HG03342 (cell line): ENCODE measurements around the gene MYH15.

ENCODE experiments used
- ATAC-seq: cut with Tn5 transposase; IDR thresholded peaks from one replicate; pipeline ENCODE4 v1.9.1; 2021; ENCODE audit warnings: mild to moderate bottlenecking, moderate library complexity; ENCODE audit not compliant: unreplicated experiment

Gene MYH15

DNA sequence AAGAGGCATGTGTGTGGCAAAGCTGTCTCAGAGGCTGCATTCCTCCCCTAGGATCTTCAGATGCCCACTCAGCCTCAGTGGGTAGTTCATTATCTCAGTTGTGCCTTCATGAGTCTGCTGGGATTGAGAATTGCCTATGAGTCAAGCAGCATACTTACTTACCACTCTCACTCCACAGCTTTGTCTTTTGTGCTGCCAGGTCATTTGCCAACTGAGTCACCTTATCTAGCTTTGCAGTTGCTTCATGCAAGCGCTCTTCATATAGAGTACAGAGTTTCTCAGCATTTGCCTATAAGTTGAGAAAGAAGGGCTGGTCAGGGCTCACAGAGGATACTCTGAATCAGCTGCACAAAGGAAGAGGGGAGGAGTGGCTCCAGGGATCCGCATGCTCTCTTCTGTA, 89.5 kb downstream of the MYH15 start:
- ATAC-seq: no peak

GRCh38 chr3:108416111-108416869, 94.1 kb downstream of the MYH15 start:
- ATAC-seq: no peak

GRCh38 chr3:108415661-108416060, 94.7 kb downstream of the MYH15 start:
- ATAC-seq: no peak

GRCh38 chr3:108414007-108414406, 96.4 kb downstream of the MYH15 start:
- ATAC-seq: no peak

DNA sequence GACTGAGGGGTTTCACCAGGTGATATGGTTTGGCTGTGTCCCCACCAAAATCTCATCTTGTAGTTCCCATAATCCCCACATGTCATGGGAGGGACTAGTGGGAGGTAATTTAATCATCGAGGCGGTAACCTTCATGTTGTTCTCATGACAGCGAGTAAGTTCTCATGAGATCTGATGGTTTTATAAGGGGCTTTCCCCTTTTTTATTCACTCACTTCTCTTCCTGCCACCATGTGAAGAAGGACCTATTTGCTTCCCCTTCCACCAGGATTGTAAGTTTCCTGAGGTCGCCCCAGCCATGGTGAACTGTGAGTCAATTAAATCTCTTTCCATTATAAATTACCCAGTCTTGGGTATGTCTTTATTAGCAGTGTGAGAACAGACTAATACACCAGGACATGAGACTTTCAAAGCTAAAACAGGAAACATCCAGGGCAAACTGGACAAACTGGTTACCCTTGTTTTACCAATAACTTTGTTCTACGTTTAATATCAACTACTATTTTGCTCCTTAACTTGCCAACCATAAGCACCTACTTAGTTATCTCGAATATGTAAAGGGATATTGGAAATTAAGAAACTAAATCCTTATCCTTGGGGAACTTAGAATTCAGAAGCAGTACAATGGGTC, 98.2 kb downstream of the MYH15 start:
- no peak for ATAC-seq

DNA sequence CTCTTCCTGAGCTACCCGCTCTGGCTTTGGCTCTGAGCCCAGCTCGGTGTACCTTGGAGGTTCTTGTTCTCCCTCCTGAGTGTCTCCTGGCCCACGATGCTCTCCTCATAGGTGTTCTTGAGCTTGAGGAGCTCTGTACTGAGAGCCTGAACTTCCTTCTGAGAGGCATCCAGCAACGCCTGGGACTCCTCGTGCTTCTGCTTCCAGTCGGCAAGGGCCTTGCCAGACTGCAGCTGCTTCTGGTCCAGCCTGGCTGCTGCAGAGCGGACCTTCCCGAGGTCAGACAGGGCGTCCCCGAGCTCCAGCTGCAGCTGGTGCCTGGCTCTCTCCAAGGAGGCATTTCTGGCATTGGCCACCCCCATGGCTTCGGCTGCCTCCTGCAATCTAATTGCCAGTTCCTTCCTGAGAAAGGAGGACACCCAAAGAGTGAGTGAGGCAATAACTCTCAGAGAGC, 99.8 kb downstream of the MYH15 start:
- ATAC-seq: no peak

DNA sequence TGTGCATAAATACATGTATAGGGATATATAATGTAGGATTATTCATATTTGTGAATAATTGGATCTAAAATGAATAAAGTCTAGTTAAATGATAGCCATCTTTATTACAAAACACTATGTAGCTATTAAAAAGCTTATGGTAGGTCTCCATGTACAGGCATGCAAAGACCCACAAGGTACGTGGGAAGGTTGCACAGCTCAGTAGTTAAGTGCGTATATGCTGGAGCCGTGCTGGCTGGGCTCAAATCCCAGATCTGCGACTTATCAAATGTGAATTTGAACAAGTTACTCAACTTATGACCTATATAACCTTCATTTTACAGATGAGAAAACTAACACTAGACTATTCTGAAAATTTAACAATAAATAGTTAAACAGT, 100.6 kb downstream of the MYH15 start:
- ATAC-seq: no peak

GRCh38 chr3:108408883-108409799, 101.3 kb downstream of the MYH15 start:
- ATAC-seq: no peak

DNA sequence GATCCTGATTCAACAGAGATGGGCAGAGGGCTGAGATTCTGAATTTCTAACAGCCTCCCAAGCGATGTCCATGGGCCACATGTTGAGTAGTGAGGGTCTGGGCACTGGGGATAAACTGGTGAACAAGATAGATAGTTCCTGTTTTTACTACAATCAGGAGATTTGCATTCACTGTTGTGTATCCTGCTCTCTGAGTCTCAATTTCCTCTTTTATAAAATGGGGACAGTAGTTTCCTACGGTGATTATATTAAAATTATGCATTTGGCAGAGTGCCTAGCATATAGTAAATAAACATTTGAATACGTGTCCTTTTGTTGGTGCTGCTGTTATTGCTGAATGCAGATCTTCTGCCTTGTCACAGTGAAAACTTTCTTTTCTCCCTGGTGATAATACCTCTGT, 102.5 kb downstream of the MYH15 start:
- ATAC-seq: no peak

DNA sequence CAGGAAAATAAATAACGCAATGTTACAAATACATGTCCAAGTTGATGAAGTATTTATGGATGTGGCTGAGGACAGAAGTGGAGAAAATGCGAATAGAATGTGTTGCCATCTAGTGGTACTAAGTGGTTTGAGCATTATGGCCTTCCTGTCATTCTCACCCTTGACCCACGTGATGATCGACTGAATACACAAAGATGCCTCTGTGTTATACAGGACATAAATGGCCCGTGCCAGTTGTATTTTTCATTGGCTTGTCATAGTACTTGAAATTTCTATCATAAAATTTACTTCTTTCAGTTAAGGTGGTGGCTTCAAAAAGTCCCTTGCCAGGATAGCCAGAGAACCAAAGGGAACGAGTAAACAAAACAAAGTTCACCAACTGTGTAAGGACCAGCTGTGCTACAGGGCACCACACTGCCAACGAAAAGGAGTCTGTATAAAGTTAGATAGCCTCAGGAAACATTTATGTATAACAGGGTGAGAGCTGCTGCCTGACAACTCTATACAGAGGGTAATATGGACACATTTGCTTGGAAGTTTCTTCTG, 103.7 kb downstream of the MYH15 start:
- peak; percentile 96 for ATAC-seq

- ATAC-seq: no peak
Observed at GRCh38 chr3:108406063-108406660, 104.2 kb downstream of the MYH15 start.

DNA sequence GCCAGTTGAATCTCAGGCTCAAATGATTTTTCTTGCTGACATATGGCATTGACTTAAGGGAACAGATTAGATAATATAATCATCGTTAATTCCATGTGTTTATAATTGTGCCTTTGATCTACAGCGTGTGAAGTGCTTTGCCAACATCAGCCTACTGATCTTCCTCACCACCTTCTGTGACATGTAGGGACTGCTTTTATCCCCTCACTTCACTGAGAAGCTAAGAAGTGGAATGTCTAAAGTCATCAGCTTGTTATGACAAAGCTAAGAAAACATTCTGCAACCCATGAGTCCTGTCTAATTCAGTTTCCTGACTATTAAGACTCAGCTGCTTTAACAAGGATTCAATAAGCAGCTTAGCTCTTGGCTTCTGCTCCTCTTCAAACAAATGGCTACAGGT, 106.0 kb downstream of the MYH15 start:
- ATAC-seq: no peak

GRCh38 chr3:108403686-108404345, 106.6 kb downstream of the MYH15 start:
- ATAC-seq: no peak

- ATAC-seq: no peak
Observed at GRCh38 chr3:108403198-108403597, 107.2 kb downstream of the MYH15 start.

DNA sequence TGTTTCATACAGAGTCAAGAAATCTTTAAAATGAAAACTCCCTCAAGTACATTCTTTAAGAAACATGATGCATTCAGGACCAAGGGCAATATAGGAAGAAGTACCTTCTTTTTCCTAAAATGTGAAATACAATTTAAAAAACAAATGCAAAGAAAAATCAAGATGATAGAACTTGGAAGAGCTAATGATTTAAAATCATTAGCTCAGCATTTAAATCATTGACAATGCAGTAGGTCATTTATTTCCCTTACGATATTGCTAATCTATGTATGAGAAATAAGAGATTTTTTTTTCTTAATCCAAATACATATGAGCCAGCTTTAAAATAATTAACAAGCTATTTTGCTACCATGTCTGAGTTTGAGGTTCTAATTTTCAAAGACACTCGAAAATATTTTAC, 108.6 kb downstream of the MYH15 start:
- no peak for ATAC-seq

DNA sequence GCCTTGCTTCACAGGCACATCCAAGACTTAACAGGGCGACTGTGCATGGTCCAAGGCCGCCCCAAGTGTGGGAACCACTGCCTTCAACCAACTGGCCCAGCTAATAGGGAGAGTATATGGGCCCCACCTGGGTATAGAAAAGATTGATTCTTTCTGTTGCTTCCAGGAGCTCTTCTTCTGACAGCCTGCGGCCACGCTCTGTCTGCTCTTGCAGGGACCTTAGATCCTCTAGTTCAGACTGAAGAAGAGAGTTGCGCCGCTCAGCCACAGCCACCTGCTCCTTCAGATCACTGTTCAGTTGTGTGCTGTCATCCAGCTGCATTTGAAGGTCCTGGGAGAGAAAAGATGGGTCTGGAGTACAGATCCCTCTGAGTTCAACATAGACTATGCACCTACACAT, 111.9 kb downstream of the MYH15 start:
- no peak for ATAC-seq

DNA sequence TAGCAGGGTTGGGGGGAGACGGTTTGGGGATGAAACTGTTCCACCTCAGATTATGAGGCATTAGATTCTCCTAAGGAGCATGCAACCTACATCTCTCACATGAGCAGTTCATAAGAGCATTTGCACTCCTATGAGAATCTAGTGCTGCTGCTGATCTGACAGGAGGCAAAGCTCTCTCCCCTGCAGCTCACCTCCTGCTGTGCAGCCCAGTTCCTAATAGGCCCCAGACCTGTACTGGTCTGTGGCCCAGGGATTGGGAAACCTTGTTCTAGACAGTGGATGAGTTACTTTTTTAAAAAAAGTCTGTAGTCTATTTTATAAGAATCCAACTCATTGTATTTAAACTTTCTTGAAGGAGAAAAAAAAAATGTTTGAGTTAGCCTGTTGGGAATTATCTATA, 114.1 kb downstream of the MYH15 start:
- no peak for ATAC-seq

- ATAC-seq: no peak
Observed at GRCh38 chr3:108394563-108394962, 115.8 kb downstream of the MYH15 start.

DNA sequence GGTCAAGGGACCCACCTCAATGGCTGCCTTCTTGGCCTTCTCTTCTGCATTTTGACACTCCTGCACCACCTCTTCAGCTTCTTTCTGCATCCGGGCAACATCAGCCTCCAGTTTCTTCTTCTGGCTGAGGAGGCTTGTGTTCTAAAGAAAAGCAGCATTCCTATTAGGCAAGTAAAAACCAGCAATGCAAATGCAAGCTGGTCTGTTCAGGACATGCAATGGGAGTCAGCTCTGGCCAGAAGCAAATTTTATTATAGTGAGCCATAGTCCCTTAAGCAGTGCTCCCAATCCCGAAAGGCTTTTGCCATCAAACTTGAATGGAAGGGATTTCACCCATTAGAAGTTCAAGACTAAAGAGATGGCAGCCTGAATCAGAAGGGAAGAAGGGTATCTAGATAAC, 116.4 kb downstream of the MYH15 start:
- ATAC-seq: no peak

DNA sequence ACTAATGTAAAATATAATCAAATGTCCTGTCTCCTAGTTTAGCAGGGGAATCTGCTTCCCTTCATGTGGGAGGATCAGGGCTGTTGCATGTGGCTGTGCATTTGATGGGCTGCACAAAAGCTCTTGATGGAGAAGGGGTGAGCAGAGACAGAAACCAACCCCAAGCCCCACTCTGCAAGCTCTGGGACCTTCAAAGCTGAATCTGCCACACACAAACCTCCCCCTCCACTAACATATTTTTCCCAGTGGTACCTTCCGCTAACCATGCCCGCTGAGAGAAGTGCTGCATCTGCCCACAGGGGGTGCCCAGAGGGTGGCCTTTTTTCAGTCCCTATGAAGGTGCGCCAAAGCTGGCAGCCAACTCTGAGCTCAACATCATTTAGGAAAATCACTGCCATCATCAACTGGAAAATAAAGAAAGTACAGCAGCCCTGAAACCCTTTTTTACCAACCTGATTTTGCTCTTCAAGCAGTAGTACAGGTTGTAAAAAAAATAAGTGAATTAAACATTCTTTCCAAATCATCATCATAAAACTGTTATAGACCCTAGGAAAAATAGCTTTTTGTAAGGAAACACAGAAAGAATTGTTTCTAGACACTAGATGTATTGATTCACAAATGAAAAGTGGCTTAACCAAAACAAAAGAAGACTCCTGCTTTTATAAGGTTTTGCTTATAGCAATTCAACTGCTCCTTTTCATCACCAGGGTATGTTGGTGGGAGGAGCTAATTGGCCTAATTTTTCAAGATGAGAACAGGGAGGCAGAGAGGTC, 117.1 kb downstream of the MYH15 start:
- no peak for ATAC-seq
